NCI-H510A (cell line): ENCODE data around the gene APLP1.
A peak's percentile ranks its signal among the peaks of the same experiment; 100 is the strongest.
"Not testable (repeated sequence)": the region's sequence is repeated elsewhere in the genome, so short reads cannot be mapped to it uniquely, and the experiment has no call there.

Experiments used
- DNase-seq: peaks from one replicate; lab custom pipeline; 2025; lab: John Stamatoyannopoulos, UW

Gene APLP1

DNA sequence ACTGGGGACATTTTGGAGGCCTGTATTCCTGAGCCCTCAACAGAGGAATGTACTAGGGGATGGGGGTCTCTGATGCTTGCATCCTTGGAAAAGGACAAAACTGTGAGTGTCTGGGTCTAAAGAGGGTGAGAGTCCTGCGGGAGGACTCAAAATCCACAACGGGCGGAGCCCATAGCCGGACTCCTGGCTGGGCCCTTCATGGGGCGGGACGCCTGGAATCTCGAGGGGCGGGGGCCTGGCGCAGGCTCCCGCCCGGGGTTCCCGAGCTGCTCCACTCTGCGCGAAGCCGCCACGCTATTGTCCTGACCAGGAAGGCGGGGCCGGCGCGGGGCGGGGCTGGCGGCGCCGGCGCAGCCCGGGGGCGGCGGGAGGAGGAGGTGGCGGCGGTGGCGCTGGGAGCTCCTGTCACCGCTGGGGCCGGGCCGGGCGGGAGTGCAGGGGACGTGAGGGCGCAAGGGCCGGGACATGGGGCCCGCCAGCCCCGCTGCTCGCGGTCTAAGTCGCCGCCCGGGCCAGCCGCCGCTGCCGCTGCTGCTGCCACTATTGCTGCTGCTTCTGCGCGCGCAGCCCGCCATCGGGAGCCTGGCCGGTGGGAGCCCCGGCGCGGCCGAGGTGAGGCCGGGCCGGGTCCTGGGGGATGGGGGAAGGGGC lies at the start of gene APLP1:
APLP1 (plus strand) TSS at position 403 of the 651 bp plus-strand sequence; CDS start at position 466, 63 bp downstream.
- DNase-seq: peak; percentile 62

DNA sequence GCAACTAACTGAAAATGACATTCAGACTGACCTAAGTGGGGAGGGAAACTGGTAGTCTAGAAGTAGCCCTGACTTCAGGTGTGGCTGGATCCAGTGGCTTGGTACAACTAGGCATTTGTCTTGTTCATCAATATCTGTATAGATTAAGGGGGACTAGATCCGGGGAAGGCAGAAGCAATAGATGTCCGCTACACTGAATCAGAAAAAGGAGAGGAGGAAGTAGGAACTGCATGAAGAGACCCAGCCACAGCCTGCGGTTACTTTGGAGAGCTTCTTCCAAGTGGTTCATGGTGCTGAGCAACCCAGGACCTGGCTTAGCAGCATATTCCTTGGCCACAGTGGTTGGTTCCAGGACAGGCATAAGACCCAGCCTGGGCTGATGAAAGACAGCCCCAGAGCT lies 45.8 kb upstream of the APLP1 start:
- DNase-seq: no peak

DNA sequence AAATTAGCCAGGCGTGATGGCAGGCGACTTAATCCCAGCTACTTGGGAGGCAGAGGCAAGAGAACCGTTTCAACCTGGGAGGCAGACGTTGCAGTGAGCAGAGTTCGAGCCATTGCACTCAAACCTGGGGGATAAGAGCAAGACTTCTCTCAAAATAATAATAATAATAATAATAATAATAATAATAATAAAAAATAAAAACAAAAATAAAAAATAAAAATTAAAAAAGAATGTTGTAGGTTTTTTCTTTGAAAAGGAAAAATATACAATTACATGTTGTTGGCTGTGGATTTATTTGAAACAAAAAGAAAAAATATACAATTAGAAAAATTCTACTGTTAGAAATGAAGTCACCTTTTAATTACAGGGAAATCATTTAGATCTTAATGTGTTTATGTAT lies 44.2 kb upstream of the APLP1 start:
- DNase-seq: no peak

DNA sequence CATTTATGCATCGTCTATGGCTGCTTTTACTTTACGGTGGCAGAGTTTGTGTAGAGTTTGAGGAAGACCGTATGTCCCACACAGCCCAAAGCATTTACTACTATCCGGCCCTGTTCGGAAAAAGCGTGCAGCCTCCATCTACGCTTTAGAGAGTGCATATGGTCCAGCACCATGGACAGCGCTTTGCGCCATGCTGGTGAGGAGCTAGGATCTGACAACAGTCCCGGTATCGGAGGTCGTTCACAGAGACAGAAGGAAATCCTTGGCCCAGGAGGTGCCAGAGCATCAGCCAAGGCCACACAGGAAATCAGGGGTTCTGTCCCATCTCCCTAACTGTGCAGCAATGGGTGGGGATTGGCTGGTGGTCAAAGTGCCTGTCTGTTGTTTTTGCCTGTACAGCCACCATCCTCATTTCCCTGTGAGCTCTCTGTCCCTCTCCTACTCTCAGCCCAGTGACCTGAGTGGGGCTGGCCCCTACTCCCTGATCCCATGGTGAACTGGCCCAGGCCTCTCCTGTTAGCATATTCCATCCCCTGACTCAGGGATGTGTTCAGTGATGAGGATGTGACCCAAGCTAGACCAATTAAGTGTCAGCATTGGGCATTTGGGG lies 39.6 kb upstream of the APLP1 start:
- no peak for DNase-seq

DNA sequence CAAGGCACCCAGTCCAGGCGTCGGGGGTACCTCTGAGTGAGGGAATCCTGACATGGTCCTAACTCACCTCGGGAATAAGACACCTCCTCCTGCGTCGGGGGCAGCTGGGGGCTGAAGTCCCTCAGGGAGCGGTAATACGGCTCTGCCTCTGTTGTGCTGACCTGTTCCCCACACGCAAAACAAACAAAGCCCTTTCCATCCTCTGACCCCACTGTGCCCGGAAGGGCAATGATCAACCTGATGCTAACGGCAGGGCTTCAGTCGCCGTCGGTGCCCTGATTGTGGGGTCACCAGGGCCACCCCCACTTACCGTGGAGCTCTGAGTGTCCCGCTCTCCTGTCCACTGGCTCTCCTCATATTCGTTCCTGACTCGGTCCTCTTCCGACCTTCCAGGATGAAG lies 37.4 kb upstream of the APLP1 start:
- DNase-seq: no peak

DNA sequence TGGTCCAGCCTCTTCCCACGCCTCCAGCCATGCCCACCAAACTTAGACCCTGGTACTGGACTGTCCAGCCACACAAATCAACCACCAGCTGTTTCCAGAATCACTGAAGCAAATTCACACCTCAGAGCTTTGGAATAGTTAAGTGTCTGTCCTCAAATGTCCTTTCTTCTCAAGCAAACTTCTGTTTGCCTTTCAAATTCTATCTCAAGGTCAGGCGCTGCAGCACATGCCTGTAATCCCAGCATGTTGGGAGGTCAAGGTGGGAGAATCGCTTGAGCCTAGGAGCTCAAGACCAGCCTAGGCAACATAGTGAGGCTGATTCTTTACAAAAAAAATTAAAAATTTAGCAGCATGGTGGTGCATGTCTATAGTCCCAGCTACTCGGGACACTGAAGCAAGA lies 36.3 kb upstream of the APLP1 start:
- DNase-seq: no peak

DNA sequence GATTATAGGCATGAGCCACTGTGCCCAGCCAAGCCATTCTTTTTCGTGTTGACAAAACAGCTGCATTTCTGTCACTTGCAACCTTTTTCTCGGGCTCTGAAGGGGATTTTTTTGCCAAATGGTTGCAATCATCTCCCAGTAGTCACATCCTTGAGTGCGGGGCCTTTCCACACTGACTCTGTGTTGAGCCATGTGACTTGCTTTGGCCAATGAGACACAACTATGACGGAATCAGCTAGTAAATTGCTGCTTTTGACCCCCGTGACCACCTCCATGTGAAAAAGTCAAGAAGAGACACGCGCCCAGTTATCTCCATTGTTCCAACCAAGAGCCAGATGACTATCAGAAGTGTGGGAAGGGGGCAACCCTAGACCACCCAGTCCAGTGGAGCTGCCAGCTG lies 34.4 kb upstream of the APLP1 start:
- no peak for DNase-seq

DNA sequence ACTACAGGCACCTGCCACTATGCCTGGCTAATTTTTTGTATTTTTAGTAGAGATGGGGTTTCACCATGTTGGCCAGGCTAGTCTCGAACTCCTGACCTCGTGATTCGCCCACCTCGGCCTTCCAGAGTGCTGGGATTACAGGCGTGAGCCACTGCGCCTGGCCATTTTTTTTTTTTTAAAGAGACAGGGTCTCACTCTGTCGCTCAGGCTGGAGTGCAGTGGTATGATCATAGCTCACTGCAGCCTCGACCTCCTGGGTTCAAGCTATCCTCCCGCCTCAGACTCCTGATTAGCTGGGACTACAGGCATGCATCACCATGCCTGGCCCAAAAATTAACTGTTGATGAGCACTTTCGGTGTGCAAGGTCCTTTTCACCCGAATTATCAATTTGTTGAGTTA lies 32.3 kb upstream of the APLP1 start:
- not testable (repeated sequence) for DNase-seq

DNA sequence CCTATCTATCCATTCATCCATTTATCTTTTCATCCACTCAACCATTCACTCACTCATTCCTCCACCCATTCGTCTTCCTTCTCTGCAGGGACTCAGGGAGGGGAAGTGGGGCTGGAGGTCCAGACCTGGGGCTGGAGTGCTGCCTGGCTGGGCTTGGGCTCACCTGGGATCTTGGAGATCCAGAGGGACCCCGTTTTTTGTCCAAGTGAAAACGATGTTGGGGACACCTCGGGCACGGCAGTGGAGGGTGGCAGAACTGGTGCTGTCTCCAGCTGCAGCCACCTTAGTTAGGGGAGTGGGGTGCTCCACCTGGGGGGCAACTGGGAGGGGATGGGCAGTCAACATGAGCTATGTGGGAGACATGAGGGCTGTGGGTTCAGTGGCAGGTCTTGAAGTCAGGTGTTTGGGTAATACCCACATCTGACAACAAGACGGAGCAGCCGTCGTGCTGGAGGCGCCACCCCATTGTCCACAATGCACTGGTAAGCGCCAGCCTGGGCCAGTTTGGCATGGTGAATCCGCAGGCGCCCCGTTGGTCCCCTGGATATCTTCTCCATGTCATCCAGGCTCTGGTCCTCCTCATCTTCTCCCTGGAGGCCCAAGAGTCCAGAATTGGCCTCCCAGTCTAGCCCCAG lies 26.3 kb upstream of the APLP1 start:
- DNase-seq: no peak

DNA sequence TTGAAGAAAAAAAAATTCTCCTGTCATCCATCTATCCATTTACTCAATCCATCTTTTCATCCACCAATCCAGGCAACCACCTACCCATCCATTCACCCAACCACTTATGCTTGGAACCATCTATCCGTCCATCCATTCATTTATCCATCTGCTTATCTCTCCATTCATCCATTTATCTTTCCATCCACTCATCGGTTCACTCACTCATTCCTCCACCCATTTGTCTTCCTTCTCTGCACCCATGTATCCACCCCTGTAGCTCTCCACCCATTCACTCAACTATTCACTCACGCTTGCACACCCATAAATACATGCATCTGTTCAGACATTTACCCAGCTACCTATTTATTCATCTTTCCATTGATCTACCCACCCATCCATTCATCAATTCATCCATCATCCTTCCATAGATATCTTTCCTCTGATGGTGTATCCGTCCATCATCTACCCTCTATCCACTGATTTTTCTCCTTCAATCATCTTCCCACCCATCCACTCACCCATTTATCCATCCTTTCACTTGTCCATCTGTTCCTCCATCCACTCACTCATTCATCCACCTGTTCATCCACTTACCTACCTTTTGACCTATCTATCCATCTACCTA lies 25.6 kb upstream of the APLP1 start:
- no peak for DNase-seq

DNA sequence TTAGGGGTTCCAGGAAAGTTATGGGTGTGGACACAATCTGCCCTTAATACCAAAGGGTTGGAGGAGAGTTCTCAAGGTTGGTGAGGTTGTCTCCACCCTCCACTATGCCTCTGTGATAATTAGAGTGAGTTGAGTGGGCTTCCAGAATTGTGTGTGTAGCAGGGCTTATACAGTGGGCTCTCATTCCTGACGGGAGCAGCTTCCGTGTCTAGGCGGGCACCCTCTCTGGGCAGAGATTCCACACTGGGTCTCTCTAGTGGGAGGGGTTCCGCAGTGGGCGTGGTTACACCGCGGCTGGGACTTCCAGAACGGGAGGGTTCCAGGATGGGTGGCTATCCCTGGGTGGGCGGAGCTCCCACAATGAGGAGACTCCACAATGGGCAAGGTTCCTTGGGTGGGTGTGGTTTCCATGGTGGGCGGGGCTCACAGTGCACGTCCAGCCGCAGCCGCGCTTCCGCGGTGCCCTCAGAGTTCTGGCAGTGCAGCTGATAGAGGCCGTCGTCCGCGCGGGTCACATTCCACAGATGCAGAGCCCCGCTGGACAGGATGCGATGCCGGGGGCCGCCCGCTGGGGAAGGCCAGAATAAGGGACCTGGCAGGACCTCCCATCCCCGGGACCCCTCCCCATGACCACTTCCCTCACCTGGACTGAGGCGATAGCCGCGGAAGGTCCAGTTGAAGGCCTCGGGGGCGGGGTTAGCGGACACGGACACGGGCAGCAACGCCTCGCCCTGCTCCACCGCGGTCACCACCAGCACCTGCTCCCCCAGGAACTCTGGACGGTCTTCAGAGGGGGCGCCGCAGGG lies 24.5 kb upstream of the APLP1 start:
- no peak for DNase-seq

DNA sequence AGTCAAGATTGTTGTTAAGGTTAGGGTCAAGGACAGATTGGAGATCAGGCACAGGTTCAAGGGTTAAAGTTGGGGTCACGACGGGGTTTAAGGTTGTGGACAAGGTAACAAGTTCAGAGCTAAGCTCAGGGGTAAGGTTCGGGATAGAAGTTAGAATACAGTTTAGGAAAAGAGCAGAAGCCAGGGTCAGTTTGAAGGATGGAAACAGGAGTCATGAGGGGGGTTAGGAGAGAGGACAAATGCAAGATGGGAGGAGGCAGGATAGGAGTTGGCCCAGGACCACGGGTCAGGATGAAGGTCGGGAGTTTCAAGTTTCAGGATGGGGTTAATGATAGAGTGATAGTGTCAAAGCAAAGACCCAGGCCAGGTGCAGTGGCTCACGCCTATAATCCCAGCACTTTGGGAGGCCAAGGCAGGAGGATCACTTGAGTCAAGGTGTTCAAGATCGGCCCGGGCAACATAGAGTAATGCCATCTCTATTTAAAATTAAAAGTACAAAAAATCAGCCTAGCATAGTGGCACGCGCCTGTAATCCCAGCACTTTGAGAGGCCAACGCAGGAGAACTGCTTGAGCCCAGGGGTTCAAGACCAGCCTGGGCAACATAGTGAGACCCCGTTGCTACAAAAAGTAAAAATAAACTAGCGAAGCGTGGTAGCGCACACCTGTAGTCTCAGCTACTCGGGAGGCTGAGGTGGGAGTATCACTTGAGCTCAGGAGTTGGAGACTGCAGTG lies 23.7 kb upstream of the APLP1 start:
- DNase-seq: no peak

DNA sequence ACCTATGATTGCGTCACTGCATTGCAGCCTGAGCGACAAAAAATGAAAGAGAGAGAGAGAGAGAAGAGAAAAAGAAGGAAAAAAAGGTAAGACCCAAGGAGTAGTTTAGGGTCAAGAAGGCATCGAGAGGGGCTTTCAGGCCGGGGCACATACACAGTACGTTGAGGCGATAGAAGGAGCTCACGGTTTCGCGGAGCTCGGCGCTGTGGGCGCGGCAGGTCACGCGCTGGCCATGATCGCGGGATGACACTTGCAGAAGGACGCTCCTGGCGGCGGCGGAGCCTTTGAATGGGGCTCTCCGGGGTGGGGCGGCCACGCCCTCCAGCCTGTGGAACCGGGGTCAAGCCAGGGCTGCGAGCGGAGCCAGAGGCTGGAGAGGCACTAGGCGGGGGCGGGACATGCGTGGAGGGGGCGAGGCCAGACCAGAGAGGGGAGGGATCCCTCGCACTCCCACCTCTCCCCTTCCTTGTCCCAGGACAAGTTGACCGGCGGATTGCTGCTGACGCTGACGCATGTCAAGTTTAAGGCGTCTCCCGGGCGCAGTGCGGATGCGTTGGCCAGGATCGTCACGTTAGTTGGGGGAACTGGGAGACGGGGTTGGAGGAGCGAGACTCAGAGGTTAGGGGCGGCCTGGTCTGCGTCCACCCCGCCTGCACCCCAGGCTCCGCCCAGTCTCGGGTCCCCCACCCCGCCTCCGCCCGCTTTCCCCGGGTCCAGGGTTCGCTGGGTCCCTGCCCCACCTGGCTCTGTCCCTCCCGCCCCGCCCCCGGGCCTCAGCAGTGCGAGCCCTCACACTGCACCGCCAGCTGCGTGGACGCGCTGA lies 22.9 kb upstream of the APLP1 start:
- no peak for DNase-seq

DNA sequence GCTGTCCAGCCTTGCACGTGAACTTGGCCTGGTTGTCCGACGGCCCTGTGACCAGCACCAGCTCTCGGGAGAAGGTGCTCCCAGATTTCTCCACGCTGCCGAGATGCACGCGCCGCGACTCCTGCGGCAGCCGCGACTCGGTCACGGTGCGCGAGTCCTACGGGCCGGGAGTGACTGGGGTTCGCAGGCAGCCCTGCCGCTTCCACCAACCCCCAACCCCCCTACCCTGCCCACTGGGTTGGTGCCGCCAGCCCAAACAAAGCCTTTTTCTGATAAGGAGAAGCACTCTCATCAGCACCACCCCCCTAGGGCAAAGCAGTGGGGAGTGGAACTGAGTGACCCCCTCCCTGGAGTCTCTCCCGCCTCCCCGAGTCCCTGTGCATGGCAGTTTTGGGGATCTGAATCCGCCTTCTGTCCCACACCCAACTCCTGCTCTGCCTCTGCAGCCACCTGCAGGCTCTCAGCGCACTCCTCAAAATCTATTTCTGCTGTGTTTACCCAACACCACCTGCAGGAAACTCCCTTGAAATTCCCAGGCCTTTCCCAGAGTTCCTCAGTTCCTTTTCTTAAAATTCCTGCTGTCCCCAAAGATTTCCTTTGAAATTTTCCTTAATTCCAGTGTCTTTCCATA lies 22.2 kb upstream of the APLP1 start:
- DNase-seq: no peak

DNA sequence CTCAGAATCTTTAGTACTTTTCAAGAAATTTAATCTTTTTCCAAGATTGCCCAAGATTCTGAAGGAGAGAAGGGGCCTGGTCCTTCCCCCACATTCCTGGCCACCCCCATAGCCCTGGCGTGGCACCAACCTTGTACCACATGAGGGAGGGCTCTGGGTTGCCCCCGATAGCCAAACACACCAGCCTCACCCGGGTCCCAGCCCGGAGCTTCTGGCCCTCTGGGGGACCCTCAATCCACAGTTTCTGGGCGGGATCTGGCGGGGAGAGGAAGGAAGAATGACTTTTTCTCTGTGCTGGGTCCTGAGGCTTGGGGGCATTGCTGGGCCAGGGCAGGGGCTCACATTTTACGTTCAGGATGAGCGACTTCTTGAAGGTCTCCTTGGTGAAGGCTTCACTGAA lies 20.5 kb upstream of the APLP1 start:
- no peak for DNase-seq

DNA sequence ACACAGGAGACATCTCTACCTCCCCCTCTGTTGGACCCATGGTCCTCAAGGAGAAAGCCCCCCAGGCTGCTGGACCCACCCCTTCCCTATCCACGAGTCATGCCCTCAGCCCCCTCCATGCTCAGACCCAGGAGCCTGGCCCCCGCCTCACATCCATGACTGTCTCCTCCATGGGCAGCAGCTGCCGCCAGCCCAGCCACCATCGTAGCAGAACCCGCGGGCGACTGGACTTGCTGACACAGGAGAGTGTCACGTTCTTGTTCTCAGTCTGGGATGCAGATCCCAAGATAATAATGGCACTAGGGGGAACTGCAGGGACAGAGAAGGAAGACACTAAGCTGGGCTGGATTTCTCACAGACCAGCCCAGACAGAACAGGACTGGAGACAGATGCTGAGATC lies 19.9 kb upstream of the APLP1 start:
- DNase-seq: no peak

DNA sequence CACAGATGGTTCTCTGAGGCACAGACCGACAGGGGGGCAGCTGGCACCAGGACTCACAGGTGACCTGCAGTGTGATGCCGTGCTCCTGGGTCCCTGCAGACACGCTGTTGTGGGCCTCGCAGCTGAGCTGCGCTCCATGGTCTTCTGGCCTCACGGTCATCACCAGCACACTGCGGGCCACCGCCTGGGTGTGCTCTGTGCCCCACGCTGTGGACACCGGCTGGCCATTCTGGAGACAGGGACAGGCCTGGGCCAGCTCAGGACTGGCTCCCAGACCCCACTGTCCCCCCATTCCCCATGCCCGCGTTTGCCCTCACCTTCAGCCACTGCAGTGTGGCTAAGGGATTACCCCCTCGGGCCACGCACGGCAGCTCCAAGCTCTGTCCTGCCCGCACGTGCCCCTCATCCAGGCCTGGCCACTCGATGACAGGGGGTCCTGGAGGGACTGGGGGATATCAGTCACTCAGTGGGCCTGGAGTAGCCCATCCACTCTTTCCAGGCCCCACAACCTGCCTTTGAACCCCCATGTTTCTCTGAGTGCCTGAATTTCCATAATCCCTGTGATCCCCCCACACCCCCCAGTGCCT lies 19.4 kb upstream of the APLP1 start:
- no peak for DNase-seq

DNA sequence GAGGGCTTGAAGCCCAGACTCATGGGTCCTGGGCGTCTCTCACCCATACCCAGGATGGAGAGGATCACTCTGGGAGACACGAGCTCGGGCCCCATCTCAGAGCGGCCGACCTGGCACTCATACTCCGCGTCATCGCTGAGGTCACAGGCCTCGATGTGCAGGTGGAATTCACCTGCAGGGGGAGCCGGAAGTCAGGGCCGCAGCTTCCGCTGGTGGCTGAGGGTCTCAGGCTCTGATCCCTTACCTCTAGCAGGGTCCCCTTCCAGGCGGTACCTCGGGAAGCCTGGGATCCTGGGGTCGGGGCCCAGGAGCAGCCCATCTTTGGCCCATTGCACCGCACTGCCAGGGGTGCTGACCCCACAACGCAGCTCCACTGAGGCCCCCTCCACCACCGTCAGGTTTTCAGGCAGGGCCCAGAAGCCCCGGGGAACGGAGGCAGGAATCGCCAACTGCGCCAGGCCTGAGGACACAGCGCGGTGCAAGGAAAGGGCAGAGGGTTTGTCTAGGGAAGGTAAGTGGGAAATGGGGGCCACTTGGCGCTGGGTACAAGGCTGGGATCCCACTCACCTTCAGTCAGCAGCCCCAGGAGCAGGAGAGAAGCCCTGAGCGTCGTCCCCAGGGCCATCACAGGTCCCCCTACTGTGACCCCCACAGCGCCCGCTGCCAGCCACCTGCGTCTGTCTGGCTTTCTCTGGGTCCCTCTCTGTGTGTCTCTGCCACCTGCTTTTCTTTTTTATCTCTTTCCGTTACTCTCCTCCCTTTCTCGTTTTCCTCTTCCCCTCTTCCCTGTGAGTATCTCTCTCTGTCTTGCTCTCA lies 17.0 kb upstream of the APLP1 start:
- DNase-seq: no peak
